GM15510 (cell line): ENCODE data around the gene MRGPRF.

Experiments
- POLR2A ChIP-seq: IDR thresholded peaks from 3 replicates; pipeline ENCODE4 v1.6.1; 2011; ENCODE audit warnings: borderline replicate concordance; ENCODE audit not compliant: insufficient read length; ENCODE audit errors: extremely low read depth

The MRGPRF gene

GRCh38 chr11:69040051-69040450, 27.0 kb upstream of the MRGPRF start:
- TF ChIP-seq POLR2A: no peak

DNA sequence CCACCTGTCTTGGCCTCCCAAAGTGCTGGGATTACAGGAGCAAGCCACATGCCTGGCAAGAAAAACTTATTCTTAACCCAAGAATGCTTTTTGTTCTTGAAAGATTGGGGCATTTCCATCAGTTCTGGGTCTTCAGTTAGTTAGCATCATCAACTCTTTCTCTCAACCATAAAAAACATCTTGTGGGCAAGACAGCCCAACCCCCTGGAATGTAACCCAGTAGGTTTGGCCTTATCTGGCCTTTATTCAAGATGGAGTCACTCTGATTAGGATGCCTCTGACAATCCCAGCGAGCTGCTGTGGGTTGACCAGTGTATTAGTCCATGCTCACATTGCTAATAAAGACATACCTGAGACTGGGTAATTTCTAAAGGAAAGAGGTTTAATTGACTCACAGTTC, 26.5 kb upstream of the MRGPRF start:
- no peak for TF ChIP-seq POLR2A

DNA sequence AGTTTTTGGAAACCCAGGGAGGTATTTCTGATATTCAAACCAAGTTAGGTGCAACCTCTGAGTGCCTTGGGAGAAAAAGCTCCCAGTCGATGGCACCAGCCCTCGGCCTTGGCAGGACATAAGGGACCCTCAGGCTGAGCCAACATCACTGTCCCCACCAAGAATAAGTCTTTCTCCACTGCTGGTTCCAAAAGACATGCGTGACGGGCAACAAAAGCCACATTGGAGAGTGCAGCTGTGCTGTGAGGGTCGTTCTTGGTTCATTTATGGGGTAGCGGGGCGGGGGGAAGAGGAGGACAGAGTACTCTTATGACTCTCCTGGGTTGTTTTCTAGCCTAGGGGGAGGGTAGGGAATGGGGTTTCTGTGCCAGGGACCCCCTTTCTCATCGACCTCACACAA, 24.5 kb upstream of the MRGPRF start:
- TF ChIP-seq POLR2A: no peak

DNA sequence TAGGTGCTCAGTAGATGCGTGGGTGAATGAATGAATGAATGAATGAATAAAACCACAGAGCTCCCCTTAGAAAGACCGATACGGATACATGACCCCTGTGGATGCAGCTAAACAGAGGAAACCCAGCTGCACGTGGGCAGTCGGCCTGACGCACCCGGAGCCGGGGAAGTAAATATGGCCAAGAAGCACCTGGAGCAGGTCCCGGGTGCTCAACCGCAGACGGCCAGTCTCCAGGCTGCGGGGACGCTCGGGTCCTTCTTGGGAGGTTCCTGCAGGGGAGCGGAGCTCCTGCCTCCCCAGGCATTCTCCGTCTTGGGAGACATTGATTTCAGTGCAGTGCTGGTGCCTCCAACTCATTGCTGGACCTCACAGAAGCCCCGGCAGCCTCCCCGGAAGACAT, 24.0 kb upstream of the MRGPRF start:
- TF ChIP-seq POLR2A: no peak

DNA sequence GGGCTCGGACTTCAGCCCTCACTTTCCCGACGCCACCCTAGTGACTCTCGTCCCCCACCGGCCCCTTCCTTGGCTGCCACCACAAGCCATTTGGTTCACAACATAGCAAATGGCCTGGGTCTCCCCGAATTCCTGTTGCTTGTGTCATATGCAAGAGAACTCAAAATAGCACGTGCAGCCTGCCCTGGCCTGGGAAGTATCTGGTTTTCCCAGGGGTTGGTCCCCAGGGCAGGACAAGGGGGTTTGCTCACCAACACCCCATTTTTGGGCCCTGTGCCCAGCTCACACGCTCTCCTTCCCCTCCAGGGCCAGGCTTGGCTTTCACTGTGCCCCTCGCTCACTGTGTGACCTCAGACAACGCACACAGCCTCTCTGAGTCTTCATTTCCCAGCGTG, 22.9 kb upstream of the MRGPRF start:
- no peak for TF ChIP-seq POLR2A

GRCh38 chr11:69035150-69035945, 22.3 kb upstream of the MRGPRF start:
- no peak for TF ChIP-seq POLR2A

- no peak for TF ChIP-seq POLR2A
Observed at GRCh38 chr11:69034123-69034867, 21.2 kb upstream of the MRGPRF start.

DNA sequence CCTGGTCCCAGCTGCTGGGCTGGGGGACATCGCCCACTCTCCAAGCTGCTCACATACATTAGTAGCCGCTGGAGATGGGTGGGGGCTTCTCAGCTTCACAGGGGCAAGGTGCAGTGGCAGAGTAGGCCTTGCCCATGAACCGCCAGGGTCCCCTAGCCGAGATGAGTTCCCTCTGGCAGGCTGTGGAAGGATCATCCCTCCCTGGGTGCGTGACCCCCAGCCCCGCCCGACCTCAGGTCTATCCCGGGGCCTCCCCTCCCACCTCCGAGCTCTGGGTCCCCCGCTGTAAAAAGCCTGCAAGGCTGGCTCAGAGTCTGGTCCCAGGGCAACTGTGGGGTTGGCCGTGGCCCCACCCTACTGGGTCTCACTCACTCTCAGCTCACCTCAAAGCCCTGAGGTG, 20.4 kb upstream of the MRGPRF start:
- no peak for TF ChIP-seq POLR2A

DNA sequence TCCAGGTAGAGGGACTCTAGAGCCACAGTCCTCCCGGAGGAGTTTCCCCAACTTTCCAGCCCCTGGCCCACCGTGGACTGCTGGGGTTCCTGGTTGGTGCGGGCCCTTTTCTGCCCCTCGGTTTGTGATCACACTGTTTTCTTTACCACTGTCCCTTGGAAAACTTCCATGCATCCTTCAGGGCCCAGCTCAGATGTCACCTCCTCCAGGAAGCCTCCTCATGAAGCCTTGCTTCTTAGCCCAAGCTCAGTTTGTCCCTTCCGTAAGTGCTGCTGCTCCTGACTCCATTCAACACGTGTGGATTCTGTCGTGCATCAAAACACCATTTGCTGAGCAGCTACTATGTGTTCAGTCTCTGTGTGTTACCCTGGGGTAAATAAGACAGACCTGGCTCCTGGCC, 19.8 kb upstream of the MRGPRF start:
- TF ChIP-seq POLR2A: no peak

GRCh38 chr11:69030301-69030700, 17.3 kb upstream of the MRGPRF start:
- no peak for TF ChIP-seq POLR2A

- no peak for TF ChIP-seq POLR2A
Observed at GRCh38 chr11:69027704-69028372, 14.8 kb upstream of the MRGPRF start.

DNA sequence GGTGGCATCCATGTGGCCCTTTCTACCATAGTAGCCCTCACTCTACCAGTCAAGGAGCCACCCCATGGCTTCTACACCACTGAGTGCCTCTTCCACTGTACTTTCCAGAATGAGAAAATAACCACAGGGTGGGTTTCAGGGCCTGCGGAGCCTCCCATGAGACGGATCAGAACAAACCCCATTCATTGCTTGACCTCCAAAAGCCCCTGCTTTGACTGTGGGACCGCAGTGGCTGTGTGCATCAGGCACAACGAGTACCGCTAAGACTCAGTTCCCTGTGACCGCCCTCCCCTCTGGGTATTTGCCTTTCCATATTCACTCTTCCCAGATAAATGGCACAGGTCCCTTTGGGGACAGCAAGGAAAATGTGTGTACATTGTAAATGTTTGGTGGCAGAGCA, 11.5 kb upstream of the MRGPRF start:
- TF ChIP-seq POLR2A: no peak

DNA sequence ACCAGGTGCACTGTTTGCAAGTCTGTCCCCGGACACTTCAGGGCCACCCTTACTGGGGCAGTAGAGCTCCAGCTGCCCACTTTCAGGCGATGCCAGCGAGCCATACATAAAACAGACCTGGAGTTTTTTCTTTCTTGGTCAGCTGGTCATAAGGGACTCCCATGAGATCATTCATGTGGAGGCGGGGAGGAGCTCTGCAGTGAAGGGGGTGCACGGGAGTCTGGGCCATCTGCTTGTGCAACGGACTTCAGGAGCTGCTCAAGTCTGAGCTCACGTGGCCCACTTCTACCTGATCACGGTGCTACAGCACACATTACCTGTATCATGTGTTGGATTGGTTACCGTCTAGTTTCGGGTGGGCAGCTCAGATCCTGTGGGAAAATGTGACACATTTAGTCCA, 9.2 kb upstream of the MRGPRF start:
- no peak for TF ChIP-seq POLR2A

DNA sequence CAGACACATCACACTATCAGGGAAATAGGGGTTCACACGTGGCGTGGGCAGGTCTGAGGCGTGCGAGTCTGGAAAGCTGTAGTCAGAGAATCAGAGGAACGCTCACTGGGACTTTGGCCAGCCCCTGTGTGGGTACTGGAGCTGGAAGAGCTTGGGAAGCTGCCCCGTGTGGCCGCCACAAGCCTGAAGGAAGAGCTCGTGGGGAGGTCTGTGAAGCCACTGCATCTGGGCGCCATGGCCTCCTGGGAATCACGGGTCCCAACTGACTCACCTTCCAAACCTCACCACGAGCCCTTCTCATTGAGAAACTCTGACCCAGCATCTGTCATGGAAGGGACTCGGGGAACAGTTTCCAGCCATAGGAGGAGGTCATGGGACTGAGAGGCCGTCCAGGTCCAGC, 5.9 kb upstream of the MRGPRF start:
- no peak for TF ChIP-seq POLR2A

GRCh38 chr11:69017951-69018350, 4.9 kb upstream of the MRGPRF start:
- no peak for TF ChIP-seq POLR2A
